ENCODE measurements around the gene MED26.

MED26 gene

DNA sequence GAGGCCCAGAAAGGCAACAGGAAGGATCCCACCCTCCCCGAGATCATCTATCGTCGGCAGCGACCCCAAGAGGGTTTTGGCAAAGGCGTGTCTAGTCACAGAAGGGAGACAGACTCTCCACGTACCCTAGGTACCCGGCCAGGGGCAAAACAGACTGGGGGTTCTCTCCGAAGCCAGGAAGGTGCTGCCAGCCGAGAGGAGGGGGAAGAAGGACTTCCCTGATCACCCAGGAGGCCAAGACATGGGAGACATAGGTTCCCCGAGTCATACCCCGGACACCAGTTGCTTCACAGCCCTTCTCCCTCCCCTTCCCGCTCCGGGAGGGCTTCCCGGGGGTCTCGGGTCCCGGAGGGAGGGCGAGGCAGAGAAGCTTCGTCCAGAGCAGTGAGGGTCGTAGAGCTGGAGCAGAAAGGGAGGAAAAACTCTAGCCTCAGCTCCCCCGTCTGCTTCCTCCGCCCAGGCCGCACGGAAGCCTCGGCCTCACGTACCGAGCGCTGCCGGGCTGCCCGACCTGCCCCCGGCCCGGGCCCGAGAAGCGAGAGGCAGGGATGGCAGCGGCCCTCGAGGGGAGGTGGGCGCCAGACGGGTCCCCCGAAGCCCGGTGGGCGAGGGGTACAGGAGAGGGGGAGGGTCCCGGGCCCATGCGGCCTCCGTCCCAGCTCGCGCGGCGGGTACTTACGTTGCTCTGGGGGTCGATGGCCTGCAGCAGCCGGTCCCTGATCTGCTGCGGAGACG lies 644 bp downstream of the MED26 start (continued):
- TF ChIP-seq AEBP2 (tag by site-specific recombination; IDR thresholded peaks at IDR 0.05; ENCODE audit: borderline replicate concordance) (no peak), ZNF214 (tag by site-specific recombination; IDR thresholded peaks at IDR 0.05; ENCODE audit: borderline replicate concordance) (no peak), ZNF175 (tag by site-specific recombination; IDR thresholded peaks at IDR 0.05) (no peak), ZBTB48 (tag by site-specific recombination; IDR thresholded peaks at IDR 0.05) (peak; percentile 30; the same call in 1 of the 2 replicates), ZNF426 (tag by site-specific recombination; IDR thresholded peaks at IDR 0.05) (no peak), ZSCAN5A (tag by site-specific recombination; IDR thresholded peaks at IDR 0.05) (no peak), ZNF211 (tag by site-specific recombination; IDR thresholded peaks at IDR 0.05; ENCODE audit: low read depth) (no peak), ZFP69B (tag by site-specific recombination; IDR thresholded peaks at IDR 0.05) (no peak), ZNF266 (tag by site-specific recombination; IDR thresholded peaks at IDR 0.05; ENCODE audit: low read depth) (no peak), ZBTB17 (tag by site-specific recombination; IDR thresholded peaks at IDR 0.05) (peak; percentile 46; the same call in 1 of the 2 replicates), TRIM28 (IDR thresholded peaks at IDR 0.05; ENCODE audit: borderline replicate concordance, low read length) (no peak), ZBTB7A (tag by site-specific recombination; IDR thresholded peaks at IDR 0.05; ENCODE audit: low read depth) (peak; percentile 81), ZNF514 (tag by site-specific recombination; IDR thresholded peaks at IDR 0.05) (no peak), ZNF501 (tag by site-specific recombination; IDR thresholded peaks at IDR 0.05) (no peak; the same call in 1 of the 2 replicates), ZNF843 (tag by site-specific recombination; IDR thresholded peaks at IDR 0.05) (no peak)

- Histone ChIP-seq H3K9me3 (ENCODE audit: control insufficient read depth, insufficient read depth, low read depth, low read length) (no peaks in the 10 kb centered on the region), H3K27ac (ENCODE audit: extremely low read depth, low read depth, low read length) (peak overlapping the region; percentile 63), H3K4me1 (ENCODE audit: control insufficient read depth, insufficient read depth, low read length) (no peaks in the 10 kb centered on the region), H3K36me3 (ENCODE audit: control insufficient read depth in 2 of 2, insufficient read depth in 1 of 2, low read length in 2 of 2) (peaks cover 3 to 33% of the 10 kb centered on the region in 2 experiments; a peak in 2 of 3 replicates), H3K4me3 (ENCODE audit: low read depth, low read length) (peak overlapping the region; percentile 60)
- POLR2A ChIA-PET, result interaction anchor here (1.0 to 3.1 kb wide), 11 partner anchors 8 to 683 kb away, joined by 3 to 20 read pairs (median 6); partner anchors contain the start of genes C19orf44, CALR3, DDA1 and SLC35E1
- CTCF ChIA-PET, result interaction anchor here (0.7 kb wide), 1 partner anchor 15 kb away, joined by 3 read pairs; no protein-coding TSS in a partner anchor
- TF ChIP-seq ZSCAN16 (tag by site-specific recombination; IDR thresholded peaks at IDR 0.05), result no peak
- TF ChIP-seq, protein P1, sequence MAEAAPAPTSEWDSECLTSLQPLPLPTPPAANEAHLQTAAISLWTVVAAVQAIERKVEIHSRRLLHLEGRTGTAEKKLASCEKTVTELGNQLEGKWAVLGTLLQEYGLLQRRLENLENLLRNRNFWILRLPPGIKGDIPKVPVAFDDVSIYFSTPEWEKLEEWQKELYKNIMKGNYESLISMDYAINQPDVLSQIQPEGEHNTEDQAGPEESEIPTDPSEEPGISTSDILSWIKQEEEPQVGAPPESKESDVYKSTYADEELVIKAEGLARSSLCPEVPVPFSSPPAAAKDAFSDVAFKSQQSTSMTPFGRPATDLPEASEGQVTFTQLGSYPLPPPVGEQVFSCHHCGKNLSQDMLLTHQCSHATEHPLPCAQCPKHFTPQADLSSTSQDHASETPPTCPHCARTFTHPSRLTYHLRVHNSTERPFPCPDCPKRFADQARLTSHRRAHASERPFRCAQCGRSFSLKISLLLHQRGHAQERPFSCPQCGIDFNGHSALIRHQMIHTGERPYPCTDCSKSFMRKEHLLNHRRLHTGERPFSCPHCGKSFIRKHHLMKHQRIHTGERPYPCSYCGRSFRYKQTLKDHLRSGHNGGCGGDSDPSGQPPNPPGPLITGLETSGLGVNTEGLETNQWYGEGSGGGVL (tag by site-specific recombination; IDR thresholded peaks at IDR 0.05), result peak; percentile 49; the same call in 1 of the 2 replicates
Measured at GRCh38 chr19:16626796-16627192, 1.2 kb downstream of the MED26 start.

All from HEK293 (cell line).